Embryonic facial prominence (tissue), 1 donor: ENCODE data around the gene ARHGAP26.
"Not testable (repeated sequence)": the region's sequence is repeated elsewhere in the genome, so short reads cannot be mapped to it uniquely, and the experiment has no call there.

Source experiments
- DNase-seq: peaks from one replicate; pipeline ENCODE4 v3.0.0-alpha.2; 2016; ENCODE audit errors: extremely low spot score

ARHGAP26 gene

DNA sequence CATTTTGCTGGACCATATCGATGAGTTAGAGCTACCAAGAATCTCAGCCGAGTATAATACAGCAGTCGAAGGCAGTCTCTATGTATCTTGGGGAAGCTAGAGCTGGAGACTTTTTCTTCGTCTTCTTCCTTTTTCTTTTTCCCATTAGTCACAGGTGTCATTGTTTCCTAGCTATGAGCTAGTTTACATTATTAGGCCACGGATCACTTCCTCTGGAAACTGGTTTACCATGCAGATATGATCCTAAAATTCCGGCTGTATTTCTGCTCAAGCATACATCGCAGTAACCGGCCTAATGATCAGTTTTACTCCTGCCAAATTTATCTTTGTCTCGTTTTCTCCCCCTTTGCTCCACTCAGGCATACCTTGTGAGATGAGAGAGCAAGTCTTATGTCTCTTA, 312.8 kb downstream of the ARHGAP26 start:
- DNase-seq = no peak

DNA sequence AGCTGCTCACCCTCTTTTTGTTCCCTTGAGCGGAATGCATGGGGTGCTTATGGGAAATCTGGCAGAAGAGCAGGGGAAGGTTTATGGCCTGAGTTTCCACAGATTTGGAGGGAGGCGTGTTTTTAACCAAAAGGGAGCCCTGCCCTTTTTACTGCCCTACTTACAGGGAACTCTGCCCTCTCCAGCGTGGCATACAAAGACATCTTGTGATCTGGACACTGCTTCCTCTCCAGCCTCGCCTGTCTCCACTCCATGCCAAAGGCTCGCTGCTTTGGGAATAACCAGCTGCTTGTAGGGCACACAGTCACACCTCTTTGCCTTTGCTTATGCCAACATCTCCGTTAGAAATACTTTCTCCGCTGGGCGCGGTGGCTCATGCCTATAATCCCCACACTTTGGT, 314.2 kb downstream of the ARHGAP26 start:
- DNase-seq = no peak

DNA sequence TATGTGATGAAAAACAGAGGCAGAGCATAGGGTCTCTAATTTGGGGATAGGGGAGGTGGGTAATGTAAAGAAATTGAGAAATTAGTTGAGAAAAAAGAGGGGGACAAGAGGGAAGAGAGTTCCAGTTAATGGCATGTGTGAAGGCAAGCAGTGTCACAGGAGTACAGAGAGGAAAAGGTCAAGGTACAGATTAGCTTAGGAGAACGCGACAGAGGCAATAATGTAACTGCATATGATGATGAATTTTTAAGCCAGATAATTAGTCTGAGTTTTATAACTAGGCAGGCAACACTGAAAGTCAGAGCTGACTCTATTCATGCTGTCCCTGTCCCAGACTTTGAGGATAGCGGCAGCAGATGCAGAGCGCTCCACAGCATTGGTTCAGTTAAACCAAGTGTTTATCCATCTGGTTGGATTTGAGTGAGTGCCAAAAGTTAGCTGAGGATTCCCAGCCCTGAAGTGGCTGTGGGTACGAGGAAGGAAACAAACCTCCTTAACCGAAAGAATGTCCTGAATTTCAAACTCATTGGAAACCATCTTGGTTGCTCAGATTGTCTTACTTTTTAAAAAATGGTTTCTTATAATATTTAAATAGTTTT, 315.2 kb downstream of the ARHGAP26 start:
- no peak for DNase-seq

DNA sequence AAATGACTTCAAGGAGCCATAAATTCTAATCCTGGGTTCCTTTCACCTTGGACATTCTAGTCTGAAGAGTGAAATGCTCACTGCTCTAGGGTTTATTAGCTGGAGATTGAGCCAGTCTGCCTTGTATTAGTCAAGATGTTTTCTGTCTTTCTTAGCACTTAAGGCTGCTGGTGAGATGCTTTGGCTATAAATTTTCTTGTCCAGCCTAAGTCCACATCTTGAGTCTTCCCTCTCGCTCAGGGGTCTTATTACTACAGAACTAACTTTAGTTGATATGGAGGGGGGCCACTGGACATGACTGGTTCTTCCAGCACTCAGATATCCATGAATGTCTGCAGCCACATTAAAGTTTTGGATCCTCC, 316.4 kb downstream of the ARHGAP26 start:
- DNase-seq = no peak

DNA sequence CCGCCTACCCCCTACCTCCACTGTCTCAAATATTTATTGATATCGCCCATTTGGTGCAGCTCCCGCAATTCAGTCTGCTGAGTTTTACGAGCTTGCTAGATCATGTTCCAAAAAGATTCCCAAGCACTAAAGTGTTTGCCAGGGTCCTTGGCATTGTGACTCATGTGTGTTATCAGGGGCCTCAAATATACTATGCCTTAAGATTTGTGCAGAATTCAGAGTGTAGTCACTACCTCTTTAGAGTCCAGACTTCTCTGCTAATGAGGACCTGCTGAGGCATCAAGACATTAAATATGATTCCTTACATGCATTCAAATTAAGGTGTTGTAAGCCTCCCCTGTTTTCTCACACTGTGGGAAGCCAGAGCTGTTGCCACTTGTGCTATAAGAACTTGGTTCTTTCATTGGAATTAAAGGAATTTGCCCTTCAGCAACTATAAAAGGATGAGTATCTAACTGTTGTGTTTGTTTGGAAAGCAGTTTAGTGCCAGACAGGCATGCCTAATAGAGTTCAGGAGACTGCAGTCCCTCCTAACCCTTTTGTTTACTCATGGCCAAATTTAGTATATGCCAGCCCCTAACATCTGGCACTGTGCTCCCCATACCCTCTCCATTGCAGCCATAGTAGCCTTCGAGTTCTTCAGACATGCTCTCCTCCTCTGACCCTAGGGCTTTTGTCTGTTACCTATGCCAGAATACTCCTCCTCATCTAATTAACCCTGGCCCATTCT, 316.9 kb downstream of the ARHGAP26 start:
- DNase-seq = no peak

DNA sequence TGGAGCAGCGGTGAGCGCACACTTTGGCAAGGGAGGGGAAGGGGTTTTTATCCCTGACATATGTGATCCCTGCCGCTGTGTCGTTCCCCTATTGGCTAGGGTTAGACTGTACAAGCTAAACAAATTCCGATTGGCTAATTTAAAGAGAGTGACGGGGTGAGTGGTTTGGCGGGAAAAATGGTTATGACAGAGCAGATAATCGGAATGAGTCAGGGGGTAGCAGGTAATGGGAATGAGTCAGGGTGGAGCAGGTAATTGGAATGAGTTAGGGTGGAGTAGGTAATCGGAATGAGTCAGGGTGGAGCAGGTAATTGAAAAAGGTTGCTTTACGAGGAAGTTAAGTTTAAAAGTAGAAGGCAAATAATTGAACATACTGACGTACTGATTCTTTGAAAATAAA, 318.5 kb downstream of the ARHGAP26 start:
- DNase-seq = not testable (repeated sequence)

DNA sequence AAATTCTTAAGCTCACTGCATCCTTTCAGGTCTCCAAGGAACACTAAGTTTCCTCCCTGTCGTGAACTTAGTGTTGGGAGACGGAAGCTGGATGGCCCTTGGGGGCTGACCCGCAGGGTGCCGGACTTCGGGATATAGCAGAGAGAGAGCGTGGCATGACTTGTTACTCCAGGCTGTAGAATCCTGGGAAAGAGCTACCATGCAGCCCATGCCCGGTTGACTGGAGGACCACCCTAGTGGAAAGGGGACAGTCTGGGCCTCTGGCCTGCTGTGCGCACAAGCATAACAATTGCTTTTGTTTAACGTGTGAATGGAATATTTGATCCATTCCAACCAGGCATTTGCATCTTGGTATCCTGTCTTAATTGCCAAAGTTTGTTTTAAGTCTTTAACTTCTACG, 319.9 kb downstream of the ARHGAP26 start:
- DNase-seq = not testable (repeated sequence)

DNA sequence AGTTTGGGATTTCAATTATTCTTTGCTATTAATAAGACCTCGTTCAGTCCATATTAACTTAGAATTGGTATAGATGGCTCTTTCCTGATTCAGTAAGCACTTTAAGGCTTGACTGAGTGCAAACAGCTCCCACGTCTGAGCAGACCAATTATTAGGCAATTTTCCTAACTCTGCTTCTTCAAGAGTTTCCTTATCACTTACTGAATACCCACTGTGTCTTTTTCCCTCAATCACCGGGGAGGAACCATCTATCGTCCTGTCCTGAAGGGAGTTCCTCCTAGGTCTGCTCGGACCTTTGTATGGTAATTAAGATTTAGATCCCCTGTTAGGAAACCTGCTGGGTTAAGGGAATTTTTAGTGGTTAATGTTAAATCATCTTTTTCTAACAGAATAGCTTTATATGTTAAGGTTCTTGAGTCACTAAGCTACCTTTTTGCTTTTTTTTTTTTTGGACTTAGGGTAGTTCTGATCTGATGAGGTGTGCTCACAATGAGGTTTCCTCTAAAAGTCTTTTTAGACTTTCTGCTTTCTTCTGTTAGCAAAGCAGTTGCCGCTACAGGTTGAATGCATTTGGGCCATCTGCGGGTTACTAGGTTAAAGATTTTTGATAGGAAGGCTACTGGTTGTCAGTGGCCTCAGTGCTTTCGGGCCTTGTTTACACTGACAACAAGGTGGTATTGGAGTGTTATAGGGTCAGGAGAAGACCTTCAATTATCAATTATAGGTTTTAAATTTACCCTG, 322.7 kb downstream of the ARHGAP26 start:
- DNase-seq = not testable (repeated sequence)

DNA sequence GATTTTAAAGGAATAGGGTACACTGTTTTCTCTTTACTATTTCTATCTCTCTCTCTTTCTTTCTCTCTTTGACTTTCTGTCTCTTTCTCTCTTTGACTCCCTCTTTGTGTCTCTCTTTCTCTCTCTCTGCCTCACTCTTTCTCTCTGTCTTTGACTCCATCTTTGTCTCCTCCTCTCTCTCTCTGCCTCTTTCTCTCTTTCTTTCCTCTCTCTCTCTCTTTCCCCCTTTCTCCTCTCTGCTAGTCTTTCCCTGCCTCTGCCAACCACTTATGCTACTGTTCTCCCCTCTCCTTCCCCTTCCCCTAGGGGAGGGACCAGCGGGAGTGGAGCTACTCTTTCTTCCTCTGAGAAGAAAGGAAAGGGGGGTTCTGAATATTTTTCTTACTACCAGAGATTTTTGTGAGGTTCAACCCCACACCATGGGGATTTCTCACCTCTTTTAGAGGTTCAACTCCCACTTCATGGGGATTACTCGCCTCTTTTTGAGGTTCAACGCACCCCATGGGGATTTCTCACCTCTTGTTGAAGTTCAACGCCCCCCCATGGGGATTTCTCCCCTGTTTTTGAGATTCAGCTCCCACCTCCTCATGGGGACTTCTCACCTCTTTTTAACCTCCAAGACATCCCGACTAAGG, 323.4 kb downstream of the ARHGAP26 start:
- DNase-seq = no peak

DNA sequence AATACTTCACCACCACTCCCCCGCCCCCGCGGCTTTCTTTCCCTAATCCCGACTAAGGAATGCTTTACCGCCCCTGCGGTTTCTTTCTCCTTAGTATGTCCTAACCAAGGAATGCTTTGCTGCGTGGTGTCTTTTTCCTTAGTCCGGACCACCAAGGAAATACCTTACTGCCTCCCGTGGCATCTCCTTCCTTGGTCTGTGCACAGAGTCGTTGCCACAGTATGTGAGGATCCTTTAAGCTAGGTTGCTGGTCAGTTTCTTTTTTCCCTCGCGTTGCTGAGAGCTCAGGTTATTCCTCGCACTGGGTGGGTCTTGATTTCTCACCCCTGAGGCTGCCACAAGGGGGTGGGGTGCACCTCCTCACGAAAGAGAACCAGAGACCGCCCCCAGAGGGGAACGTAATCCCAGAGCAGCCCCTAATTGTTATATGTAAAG, 323.9 kb downstream of the ARHGAP26 start:
- no peak for DNase-seq

DNA sequence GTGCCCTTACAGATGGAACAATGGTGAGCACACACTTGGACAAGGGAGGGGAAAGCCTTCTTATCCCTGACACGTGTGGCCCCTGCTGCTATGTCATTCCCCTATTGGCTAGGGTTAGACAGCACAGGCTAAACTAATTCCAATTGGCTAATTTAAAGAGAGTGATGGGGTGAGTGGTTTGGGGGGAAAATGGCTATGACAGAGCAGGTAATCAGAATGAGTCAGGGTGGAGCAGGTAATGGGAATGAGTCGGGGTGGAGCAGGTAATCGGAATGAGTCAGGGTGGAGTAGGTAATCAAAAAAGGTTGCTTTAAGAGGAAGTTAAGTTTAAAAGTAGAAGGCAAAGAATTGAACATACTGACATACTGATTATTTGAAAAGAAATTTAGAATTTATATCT, 324.4 kb downstream of the ARHGAP26 start:
- DNase-seq = not testable (repeated sequence)

DNA sequence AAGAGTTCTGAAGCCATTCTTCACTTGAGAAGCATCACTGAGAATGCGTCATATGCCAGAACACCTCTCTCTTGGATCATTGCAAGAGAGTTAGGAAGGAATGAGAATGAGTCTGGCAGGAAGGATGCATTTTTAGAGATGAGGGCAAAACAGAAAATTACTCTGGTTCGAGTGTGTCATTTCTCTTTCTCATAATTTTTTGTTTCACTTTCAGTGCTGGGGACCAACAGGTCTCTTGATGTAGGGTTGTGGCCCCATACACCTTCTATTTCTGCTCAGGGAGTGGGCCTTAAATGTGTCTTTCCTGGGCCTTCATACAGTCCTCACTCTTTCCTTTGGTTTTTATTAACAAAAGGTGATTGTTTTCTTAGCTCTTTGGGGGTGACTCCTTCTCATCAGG, 330.9 kb downstream of the ARHGAP26 start:
- no peak for DNase-seq

DNA sequence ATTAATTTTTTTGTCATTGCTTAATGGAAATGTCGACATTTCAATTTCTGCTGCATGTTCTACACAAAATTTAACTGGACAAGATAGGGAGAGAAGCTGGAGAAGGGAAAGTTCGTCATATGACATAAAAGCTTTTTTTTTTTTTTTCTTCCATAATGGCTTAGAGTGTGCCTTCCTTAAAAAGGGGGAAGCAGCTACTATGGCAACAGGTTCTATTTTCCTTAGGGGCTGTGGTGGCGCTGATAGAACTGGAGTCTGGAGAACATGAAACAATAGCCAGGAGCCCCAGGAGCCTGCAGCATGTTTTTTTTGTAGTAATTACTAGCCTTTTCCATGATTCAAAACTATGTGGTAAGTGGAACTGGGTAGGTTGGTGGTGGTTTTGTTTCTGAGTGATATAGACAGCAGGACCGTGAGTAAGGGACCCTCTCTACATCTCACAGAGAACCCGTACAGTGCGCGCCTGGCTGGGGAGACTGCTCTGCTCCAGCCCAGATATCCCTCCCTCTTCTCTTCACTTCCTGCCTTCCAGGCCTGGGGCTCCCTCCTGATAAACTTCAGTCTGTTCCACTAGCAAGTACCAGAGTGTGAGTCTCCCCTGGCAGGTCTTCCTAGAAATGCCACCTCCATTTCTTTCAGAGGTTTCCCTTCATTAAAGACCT, 331.7 kb downstream of the ARHGAP26 start:
- no peak for DNase-seq

DNA sequence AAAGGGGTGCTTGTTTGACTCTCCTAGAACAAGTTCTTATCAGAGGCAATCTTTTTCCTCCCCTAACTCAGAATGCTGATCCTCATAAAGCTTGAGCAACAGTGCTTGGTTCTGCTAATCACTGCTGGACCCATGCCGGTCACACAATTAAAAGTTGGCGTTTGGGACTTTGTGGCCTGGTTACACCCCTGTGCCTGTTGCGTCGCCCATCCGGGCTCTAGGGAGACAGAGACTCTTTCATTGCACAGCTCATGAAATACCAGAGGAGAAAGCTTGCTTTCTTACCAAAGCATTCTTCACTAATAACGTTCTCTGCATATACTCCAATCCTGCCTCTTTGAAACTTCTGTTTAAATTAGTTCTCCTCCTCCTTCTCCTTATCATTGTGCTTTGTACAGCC, 332.2 kb downstream of the ARHGAP26 start:
- no peak for DNase-seq

DNA sequence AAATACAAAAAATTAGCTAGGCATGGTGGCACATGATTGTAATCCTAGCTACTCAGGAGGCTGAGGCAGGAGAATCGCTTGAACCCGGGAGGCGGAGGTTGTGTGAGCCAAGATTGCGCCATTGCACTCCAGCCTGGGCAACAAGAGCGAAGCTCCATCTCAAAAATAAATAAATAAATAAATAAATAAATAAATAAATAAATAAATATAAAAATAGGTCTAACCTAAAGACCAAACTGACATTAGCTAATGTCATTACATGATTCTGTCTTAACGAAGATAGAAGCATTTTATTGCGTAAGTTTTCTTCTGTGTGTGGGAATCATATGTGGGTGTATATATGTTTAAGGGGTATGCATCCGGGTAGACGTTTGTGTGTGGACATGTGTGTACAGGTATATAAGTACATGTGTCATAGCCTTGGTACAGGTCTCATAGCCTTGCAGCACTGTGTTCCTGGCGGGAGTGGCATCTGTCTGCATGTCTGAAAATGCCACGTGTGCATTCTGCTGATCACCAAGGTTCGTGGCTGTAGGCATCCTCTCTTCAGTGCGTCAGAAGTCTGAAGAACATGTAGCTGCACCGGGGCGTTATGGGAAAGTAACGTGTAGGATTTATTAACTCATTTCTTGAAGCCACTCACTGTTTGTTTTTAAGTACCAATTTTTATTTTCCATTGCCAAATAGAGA, 335.2 kb downstream of the ARHGAP26 start:
- DNase-seq = no peak

DNA sequence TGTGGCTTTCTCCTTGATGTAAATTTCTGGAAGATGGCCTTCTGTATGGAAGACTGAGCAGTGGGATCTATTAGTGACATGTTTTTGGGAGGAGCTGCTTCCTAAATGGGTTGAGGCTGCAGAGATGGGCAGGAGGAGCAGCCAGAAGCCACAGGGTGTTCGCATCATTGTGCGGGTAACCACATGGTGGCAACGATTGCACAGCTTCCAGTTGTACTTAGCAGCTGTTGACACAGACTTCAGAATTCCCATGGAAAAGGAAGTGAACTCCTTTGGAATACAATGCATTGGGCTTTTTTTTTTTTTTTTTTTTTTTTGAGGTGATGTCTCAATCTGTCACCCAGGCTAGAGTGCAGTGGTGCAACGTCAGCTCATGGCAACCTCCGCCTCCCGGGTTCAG, 336.0 kb downstream of the ARHGAP26 start:
- no peak for DNase-seq

DNA sequence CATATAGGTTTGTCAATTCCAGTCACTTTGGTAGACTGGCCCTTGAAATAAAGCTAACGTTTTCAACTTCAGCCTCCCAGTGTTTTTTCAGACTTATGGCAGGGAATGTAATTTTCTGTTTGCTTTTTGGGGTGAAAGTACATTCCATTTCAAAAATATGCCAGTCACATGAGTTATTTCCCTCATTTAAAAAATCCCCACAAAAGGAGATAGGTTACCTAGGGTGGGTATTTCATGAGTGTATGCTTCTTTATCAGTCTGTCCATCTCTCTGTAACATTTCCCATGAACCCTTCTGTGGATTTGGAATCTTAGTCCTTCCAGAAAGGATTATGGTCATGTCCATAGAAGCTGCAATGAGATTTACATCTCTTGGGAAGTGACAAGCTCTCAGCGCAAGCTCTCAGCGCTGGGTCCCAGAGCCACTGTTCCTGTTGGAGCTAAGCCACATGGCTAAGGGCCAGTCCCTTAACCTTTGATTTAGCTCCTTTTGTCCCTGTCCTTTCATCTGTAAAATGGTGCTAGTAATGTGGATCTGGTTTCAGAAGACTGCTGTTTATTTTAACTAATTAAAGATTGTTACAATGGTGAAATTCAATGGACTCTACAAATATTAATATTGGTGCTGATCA, 338.4 kb downstream of the ARHGAP26 start:
- no peak for DNase-seq

DNA sequence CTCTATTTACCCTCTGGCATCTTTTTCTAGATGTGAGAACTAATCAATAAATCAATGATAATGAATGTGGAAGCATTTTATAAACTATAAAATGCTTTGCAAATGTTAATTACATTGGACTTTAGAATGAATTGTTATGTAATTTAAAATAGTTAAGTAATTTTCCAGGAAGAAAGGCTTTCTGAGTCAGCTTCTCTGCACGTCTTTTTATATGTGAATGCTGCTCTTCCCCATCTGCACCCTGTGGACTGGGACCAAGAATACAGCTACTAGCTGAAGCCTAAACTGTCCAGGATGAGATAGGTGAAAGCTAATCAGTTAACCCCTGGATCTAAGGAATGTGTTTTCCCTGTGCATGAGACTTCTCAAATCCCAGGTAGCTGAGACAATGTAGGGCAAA, 340.4 kb downstream of the ARHGAP26 start:
- no peak for DNase-seq

DNA sequence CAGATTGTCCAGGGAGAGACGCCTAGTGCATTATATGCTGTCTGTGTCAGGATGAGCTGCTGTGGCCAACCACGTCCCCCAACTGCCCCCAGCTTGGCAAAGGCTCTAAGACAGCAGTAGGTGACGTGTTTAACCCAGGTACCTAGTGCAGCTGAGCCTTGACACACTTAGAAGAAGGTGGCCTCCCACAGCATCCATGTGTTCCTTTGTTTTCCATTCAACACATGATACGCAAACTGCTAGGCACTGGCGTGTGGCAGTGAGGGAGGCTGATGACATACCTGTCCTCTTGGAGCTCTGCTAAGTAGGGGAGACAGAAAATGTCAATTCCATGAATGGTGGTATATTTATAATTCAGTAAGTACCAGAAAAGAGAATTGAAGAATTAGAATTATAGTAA, 341.6 kb downstream of the ARHGAP26 start:
- DNase-seq = no peak

DNA sequence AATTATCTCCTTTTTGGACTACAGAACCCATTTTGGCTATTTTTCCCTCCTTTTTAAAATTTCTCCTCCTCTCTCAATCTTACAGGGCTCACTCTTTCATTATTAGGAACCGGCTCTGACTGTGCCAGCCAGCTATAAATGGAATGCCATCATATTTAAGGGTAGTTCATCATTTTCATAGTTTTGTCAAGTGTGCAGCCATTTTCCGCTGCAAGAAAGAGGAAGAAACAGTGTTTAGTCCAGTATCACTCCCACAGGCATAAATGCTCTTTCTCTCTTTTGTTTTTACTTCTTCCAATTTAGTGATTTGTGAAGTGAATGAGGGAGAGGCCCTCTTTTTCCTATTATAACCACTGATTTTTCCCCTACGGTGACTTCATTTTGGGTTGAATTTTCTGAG, 343.3 kb downstream of the ARHGAP26 start:
- no peak for DNase-seq

DNA sequence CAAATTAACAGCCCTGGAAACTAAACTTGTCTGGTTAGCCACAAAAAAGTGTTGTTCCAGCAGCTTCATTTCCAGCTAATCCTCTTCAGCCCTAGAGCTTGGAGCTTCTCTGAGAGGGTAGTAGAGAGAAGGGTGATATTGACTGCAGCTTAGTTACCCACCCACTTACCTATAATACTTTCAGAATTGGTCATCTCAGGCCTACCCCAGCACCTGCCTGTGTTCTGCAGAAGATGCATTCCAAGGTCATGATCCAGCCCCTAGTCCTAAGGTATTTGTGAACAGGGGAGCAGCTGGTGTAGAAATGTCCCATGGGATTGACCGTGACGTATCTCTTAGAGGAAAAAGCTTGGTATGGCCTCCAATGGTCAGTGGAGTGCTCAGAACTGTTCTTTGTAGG, 344.3 kb downstream of the ARHGAP26 start:
- no peak for DNase-seq
